HepG2 (cell line): ENCODE results near the gene CCR5AS.

ENCODE experiments used
- ATAC-seq: fragments of 200-7000 bp; cut with Tn5 transposase; 3 replicates; pipeline ENCODE4 v1.9.1; 2020; ENCODE audit warnings: mild to moderate bottlenecking, moderate library complexity
- BruUV-seq: library from RNA; stranded (reverse); fragments of 400-500 nt; replicated peaks from 2 replicates; lab custom pipeline; 2021; lab: Mats Ljungman, UMichigan
- CTCF ChIA-PET: fragments of 300-600 bp; formaldehyde crosslinking; extraction: SDS; loops from one replicate; lab custom pipeline; 2021; ENCODE audit warnings: low total read pairs, inconsistent platforms, low intra/inter-chr PET ratio; lab: Yijun Ruan, JAX
- POLR2A ChIA-PET: fragments of 350-600 bp; sonication (Branson Sonifier 250); formaldehyde crosslinking; loops from one replicate; lab custom pipeline; 2020; ENCODE audit warnings: antibody characterized with exemption, inconsistent platforms; lab: Yijun Ruan, JAX
- DNase-seq: peaks from one replicate; pipeline ENCODE4 v3.0.0-alpha.2; 2015; ENCODE audit warnings: low spot score
- FAIRE-seq: peaks from 3 replicates; lab custom pipeline; 2011; peaks lifted over from hg19 to GRCh38; lab: Jason Lieb, UNC
- H2AFZ ChIP-seq: one replicate; pipeline ENCODE4 v1.6.1; 2011; ENCODE audit warnings: low read length, inconsistent platforms
- H3K27ac ChIP-seq: fragments of 300-600 bp; 3 replicates; pipeline ENCODE4 v1.8.0; 2011; ENCODE audit warnings: mixed run types, mild to moderate bottlenecking, mixed read lengths, low read length, inconsistent platforms; ENCODE audit not compliant: insufficient read depth; ENCODE audit errors: extremely low read length
- H3K27me3 ChIP-seq, 2 experiments: fragments of 200-600 bp in 1 of 2; 2 replicates in 1 of 2; 3 replicates in 1 of 2; pipeline versions ENCODE4 v1.6.0 to v1.8.0; 2011; ENCODE audit warnings: low read length in 2 of 2, mild to moderate bottlenecking in 2 of 2, moderate library complexity in 2 of 2, inconsistent platforms in 1 of 2; ENCODE audit not compliant: insufficient read depth in 2 of 2, control insufficient read depth in 1 of 2
- H3K36me3 ChIP-seq, 2 experiments: fragments of 200-600 bp in 1 of 2; replicated peaks in 1 of 2; 2 replicates in 1 of 2; 3 replicates in 1 of 2; pipeline versions ENCODE4 v1.5.1 to v1.8.0; 2011; ENCODE audit warnings: low read length in 2 of 2, inconsistent platforms in 1 of 2; ENCODE audit not compliant: insufficient read depth in 2 of 2, control insufficient read depth in 1 of 2
- H3K4me1 ChIP-seq: 2 replicates; pipeline ENCODE4 v1.5.1; 2012; ENCODE audit warnings: low read length, inconsistent platforms; ENCODE audit not compliant: insufficient read depth
- H3K4me2 ChIP-seq: 2 replicates; pipeline ENCODE4 v1.6.0; 2011; ENCODE audit warnings: low read depth, low read length, inconsistent platforms
- H3K4me3 ChIP-seq, 3 experiments: fragments of 200-600 bp in 1 of 3; sonication (generic), shearing (Covaris generic) in 1 of 3; replicated peaks in 1 of 3; 2 replicates each; pipeline ENCODE4 v1.5.1; 2011 to 2016; ENCODE audit warnings: low read length in 3 of 3, inconsistent platforms in 2 of 3, low read depth in 2 of 3, mild to moderate bottlenecking in 2 of 3, control low read depth in 1 of 3, mixed read lengths in 1 of 3; ENCODE audit not compliant: insufficient read depth in 1 of 3
- H3K79me2 ChIP-seq: one replicate; pipeline ENCODE4 v1.6.1; 2011; ENCODE audit warnings: low read length, inconsistent platforms; ENCODE audit not compliant: insufficient read depth
- H3K9ac ChIP-seq: 2 replicates; pipeline ENCODE4 v1.6.0; 2011; ENCODE audit warnings: mild to moderate bottlenecking, low read depth, low read length, inconsistent platforms; ENCODE audit not compliant: insufficient read depth
- H3K9me3 ChIP-seq: 2 replicates; pipeline ENCODE4 v1.5.1; 2012; ENCODE audit warnings: mild to moderate bottlenecking, low read length
- H4K20me1 ChIP-seq: 2 replicates; pipeline ENCODE4 v1.6.0; 2011; ENCODE audit warnings: inconsistent platforms, mild to moderate bottlenecking, low read length, moderate library complexity; ENCODE audit not compliant: insufficient read depth
- ATAD3A ChIP-seq: sonication (generic); formaldehyde crosslinking; IDR thresholded peaks from 2 replicates; pipeline ENCODE4 v1.4.0; 2020; ENCODE audit warnings: missing genetic modification reagents
- ETV6 ChIP-seq: sonication (generic); formaldehyde crosslinking; conservative IDR thresholded peaks from 2 replicates; pipeline ENCODE4 v1.4.0; 2020; ENCODE audit warnings: missing genetic modification reagents
- FOXK1 ChIP-seq: sonication (generic); formaldehyde crosslinking; IDR thresholded peaks from 2 replicates; pipeline ENCODE4 v1.4.0; 2020; ENCODE audit warnings: low read depth, missing genetic modification reagents, borderline replicate concordance
- IKZF1 ChIP-seq: fragments of 450-650 bp; IDR thresholded peaks from 2 replicates; pipeline ENCODE4 v1.7.1; 2016
- KDM5B ChIP-seq: sonication (generic); formaldehyde crosslinking; IDR thresholded peaks from 2 replicates; pipeline ENCODE4 v1.4.0; 2020; ENCODE audit warnings: missing genetic modification reagents, mild to moderate bottlenecking, borderline replicate concordance
- PCBP2 ChIP-seq: fragments of 200-400 bp; formaldehyde crosslinking; optimal IDR thresholded peaks from 2 replicates; pipeline ENCODE3; 2018; ENCODE audit warnings: low read length, low read depth; ENCODE audit not compliant: poor library complexity, severe bottlenecking
- RORA ChIP-seq: sonication (generic); formaldehyde crosslinking; IDR thresholded peaks from 2 replicates; pipeline ENCODE4 v1.5.0; 2020; ENCODE audit warnings: mild to moderate bottlenecking, missing genetic modification reagents, moderate library complexity
- SNRNP70 ChIP-seq: fragments of 200-400 bp; formaldehyde crosslinking; IDR thresholded peaks from 2 replicates; pipeline ENCODE4 v1.6.1; 2017; ENCODE audit warnings: mild to moderate bottlenecking, low read depth, low read length, moderate library complexity
- ZBTB20 ChIP-seq: sonication (generic); formaldehyde crosslinking; IDR thresholded peaks from 2 replicates; pipeline ENCODE4 v1.8.1; 2023; ENCODE audit warnings: missing genetic modification reagents, low read depth, mild to moderate bottlenecking, borderline replicate concordance
- ZNF572 ChIP-seq: sonication (generic); formaldehyde crosslinking; IDR thresholded peaks from 2 replicates; pipeline ENCODE4 v1.5.1; 2020; ENCODE audit warnings: mild to moderate bottlenecking, missing genetic modification reagents
- ZNF652 ChIP-seq: IDR thresholded peaks from 2 replicates; pipeline ENCODE4 v1.6.1; 2016; ENCODE audit warnings: low read depth, borderline replicate concordance
- ZNF672 ChIP-seq: sonication (generic); formaldehyde crosslinking; IDR thresholded peaks from 2 replicates; pipeline ENCODE4 v1.8.1; 2022; ENCODE audit warnings: missing genetic modification reagents
- ZSCAN20 ChIP-seq: sonication (generic); formaldehyde crosslinking; IDR thresholded peaks from 2 replicates; pipeline ENCODE4 v1.4.0; 2020; ENCODE audit warnings: missing genetic modification reagents, mild to moderate bottlenecking, borderline replicate concordance
- ZSCAN22 ChIP-seq: sonication (generic); formaldehyde crosslinking; IDR thresholded peaks from 2 replicates; pipeline ENCODE4 v1.4.0; 2020; ENCODE audit warnings: mild to moderate bottlenecking, missing genetic modification reagents
- WGBS: methylation state at CpG from one replicate; pipeline ENCODE4 v1.1.6; 2017; ENCODE audit warnings: low lambda C conversion rate; 5-methylcytosine and 5-hydroxymethylcytosine counted together
- in situ Hi-C: cut with HindIII; loops from 2 replicates; pipeline ENCODE4 v1.10.0; 2017; ENCODE audit warnings: low pct_unique_long_range_greater_than_20kb; ENCODE audit not compliant: extremely low pct_ligation_motif_present
- intact Hi-C: fragments of 100-400 bp; cut with micrococcal nuclease; formaldehyde crosslinking; loops from one replicate; pipeline ENCODE4 v1.10.0; 2022; ENCODE audit not compliant: unreplicated experiment
- TF ChIP-seq, protein P1 (sequence below): sonication (generic); formaldehyde crosslinking; IDR thresholded peaks from 2 replicates; pipeline ENCODE4 v1.5.0; 2020; ENCODE audit warnings: mild to moderate bottlenecking, missing genetic modification reagents, borderline replicate concordance
- TF ChIP-seq, protein P2 (sequence below): sonication (generic); formaldehyde crosslinking; IDR thresholded peaks from 2 replicates; pipeline ENCODE4 v1.5.0; 2020; ENCODE audit warnings: mild to moderate bottlenecking, low read depth, missing genetic modification reagents, borderline replicate concordance
- TF ChIP-seq, protein P3 (sequence below): sonication (generic); formaldehyde crosslinking; IDR thresholded peaks from 2 replicates; pipeline ENCODE4 v1.5.0; 2020; ENCODE audit warnings: mild to moderate bottlenecking, missing genetic modification reagents
- TF ChIP-seq, protein P4 (sequence below): sonication (generic); formaldehyde crosslinking; conservative IDR thresholded peaks from 2 replicates; pipeline ENCODE4 v1.4.0; 2020; ENCODE audit warnings: mild to moderate bottlenecking, missing genetic modification reagents, moderate library complexity

The CCR5AS gene

DNA sequence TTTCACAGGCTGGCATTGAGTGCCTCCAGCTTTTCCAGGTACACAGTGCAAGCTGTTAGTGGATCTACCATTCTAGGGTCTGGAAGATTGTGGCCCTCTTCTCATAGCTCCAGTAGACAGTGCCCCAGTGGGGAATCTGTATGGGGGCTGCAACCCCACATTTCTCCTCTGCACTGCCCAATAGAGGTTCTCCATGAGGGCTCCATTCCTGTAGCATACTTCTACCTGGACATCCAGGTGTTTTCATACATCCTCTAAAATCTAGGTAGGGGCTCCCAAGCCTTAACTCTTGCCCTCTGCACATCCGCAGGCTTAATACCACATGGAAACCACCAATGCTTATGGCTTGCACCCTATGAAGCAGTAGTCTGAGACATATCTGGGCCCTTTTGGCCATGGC is 68.0 kb downstream of the CCR5AS start:
- H2AFZ ChIP-seq: no peak overlapping the region
- H3K4me3 ChIP-seq: no peak overlapping the region
- no peak overlapping the region for H3K27ac ChIP-seq
- peaks cover 29% of the 10 kb centered on the region for H3K9me3 ChIP-seq
- CTCF ChIA-PET: no interaction called here
- WGBS: 0% methylated on average over 1 of the region's 1 CpG
- FAIRE-seq: no peak
- H3K9ac ChIP-seq: no peak overlapping the region
- no peak for DNase-seq
- in situ Hi-C loops (no loop called here), intact Hi-C loops (no loop called here)
- H3K27me3 ChIP-seq: no peaks in the 10 kb centered on the region
- ATAC-seq: no peak
- H3K4me2 ChIP-seq: no peak overlapping the region
- no peaks in the 10 kb centered on the region for H4K20me1 ChIP-seq
- no peaks in the 10 kb centered on the region for H3K79me2 ChIP-seq
- POLR2A ChIA-PET: no interaction called here
- BruUV-seq: no TSS peak
- H3K36me3 ChIP-seq: no peaks in the 10 kb centered on the region
- H3K4me1 ChIP-seq: no peaks in the 10 kb centered on the region
- no peak for TF ChIP-seq ZNF652 (CRISPR knock-in tag)
- no peak for TF ChIP-seq ZSCAN20
- TF ChIP-seq, protein P1, sequence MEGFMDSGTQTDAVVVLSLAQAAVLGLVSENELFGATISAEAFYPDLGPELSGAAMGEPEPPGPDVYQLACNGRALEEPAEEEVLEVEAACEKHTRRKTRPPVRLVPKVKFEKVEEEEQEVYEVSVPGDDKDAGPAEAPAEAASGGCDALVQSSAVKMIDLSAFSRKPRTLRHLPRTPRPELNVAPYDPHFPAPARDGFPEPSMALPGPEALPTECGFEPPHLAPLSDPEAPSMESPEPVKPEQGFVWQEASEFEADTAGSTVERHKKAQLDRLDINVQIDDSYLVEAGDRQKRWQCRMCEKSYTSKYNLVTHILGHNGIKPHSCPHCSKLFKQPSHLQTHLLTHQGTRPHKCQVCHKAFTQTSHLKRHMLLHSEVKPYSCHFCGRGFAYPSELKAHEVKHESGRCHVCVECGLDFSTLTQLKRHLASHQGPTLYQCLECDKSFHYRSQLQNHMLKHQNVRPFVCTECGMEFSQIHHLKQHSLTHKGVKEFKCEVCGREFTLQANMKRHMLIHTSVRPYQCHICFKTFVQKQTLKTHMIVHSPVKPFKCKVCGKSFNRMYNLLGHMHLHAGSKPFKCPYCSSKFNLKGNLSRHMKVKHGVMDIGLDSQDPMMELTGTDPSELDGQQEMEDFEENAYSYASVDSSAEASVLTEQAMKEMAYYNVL (CRISPR knock-in tag): no peak
- no peak for TF ChIP-seq ZSCAN22 (CRISPR knock-in tag)
- TF ChIP-seq ATAD3A (CRISPR knock-in tag): no peak
- no peak for TF ChIP-seq PCBP2
- TF ChIP-seq, protein P2, sequence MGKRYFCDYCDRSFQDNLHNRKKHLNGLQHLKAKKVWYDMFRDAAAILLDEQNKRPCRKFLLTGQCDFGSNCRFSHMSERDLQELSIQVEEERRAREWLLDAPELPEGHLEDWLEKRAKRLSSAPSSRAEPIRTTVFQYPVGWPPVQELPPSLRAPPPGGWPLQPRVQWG: no peak
- no peak for TF ChIP-seq ZNF572
- TF ChIP-seq IKZF1: no peak
- TF ChIP-seq KDM5B (CRISPR knock-in tag): no peak
- TF ChIP-seq ETV6: no peak
- TF ChIP-seq, protein P3, sequence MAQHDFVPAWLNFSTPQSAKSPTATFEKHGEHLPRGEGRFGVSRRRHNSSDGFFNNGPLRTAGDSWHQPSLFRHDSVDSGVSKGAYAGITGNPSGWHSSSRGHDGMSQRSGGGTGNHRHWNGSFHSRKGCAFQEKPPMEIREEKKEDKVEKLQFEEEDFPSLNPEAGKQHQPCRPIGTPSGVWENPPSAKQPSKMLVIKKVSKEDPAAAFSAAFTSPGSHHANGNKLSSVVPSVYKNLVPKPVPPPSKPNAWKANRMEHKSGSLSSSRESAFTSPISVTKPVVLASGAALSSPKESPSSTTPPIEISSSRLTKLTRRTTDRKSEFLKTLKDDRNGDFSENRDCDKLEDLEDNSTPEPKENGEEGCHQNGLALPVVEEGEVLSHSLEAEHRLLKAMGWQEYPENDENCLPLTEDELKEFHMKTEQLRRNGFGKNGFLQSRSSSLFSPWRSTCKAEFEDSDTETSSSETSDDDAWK (CRISPR knock-in tag): no peak
- no peak for TF ChIP-seq FOXK1 (CRISPR knock-in tag)
- no peak for TF ChIP-seq ZBTB20 (CRISPR knock-in tag)
- TF ChIP-seq, protein P4, sequence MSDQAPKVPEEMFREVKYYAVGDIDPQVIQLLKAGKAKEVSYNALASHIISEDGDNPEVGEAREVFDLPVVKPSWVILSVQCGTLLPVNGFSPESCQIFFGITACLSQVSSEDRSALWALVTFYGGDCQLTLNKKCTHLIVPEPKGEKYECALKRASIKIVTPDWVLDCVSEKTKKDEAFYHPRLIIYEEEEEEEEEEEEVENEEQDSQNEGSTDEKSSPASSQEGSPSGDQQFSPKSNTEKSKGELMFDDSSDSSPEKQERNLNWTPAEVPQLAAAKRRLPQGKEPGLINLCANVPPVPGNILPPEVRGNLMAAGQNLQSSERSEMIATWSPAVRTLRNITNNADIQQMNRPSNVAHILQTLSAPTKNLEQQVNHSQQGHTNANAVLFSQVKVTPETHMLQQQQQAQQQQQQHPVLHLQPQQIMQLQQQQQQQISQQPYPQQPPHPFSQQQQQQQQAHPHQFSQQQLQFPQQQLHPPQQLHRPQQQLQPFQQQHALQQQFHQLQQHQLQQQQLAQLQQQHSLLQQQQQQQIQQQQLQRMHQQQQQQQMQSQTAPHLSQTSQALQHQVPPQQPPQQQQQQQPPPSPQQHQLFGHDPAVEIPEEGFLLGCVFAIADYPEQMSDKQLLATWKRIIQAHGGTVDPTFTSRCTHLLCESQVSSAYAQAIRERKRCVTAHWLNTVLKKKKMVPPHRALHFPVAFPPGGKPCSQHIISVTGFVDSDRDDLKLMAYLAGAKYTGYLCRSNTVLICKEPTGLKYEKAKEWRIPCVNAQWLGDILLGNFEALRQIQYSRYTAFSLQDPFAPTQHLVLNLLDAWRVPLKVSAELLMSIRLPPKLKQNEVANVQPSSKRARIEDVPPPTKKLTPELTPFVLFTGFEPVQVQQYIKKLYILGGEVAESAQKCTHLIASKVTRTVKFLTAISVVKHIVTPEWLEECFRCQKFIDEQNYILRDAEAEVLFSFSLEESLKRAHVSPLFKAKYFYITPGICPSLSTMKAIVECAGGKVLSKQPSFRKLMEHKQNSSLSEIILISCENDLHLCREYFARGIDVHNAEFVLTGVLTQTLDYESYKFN: no peak
- no peak for TF ChIP-seq ZNF672 (CRISPR knock-in tag)
- TF ChIP-seq RORA (CRISPR knock-in tag): no peak
- TF ChIP-seq SNRNP70: no peak
